H1 (cell line): ENCODE results near the gene ARHGAP24. TPM values are rescaled to one million over a fixed set of nuclear protein-coding genes. Genes with fewer than 3 reads are reported as not detected.

Experiments
- CTCF ChIA-PET: fragments of 300-600 bp; sonication (Branson Sonifier 250); formaldehyde crosslinking; loops from one replicate; lab custom pipeline; 2021; ENCODE audit not compliant: partially characterized antibody; lab: Charles Lee
- POLR2A ChIA-PET: fragments of 300-600 bp; sonication (Branson Sonifier 250); formaldehyde crosslinking; loops from one replicate; lab custom pipeline; 2021; ENCODE audit warnings: inconsistent platforms; ENCODE audit not compliant: partially characterized antibody; lab: Charles Lee
- DNase-seq, 2 experiments: peaks; one replicate each; pipeline versions ENCODE4 v3.0.0 to v3.0.0-alpha.2; 2010 to 2022; ENCODE audit warnings: low spot score in 2 of 2, low read depth in 1 of 2, mixed read lengths in 1 of 2
- FAIRE-seq: peaks from 2 replicates; lab custom pipeline; 2011; peaks lifted over from hg19 to GRCh38; lab: Jason Lieb, UNC
- H2AFZ ChIP-seq: 2 replicates; pipeline ENCODE4 v1.8.1; 2012; ENCODE audit warnings: low read length, inconsistent platforms
- H2AK5ac ChIP-seq: 2 replicates; pipeline ENCODE4 v1.6.1; 2013; ENCODE audit warnings: low read depth, low read length
- H2BK120ac ChIP-seq: replicated peaks from 2 replicates; pipeline ENCODE3; 2013; ENCODE audit warnings: low read depth, low read length, inconsistent platforms
- H2BK12ac ChIP-seq: 2 replicates; pipeline ENCODE4 v1.6.1; 2013; ENCODE audit warnings: low read depth, low read length
- H2BK15ac ChIP-seq: 2 replicates; pipeline ENCODE4 v1.6.1; 2013; ENCODE audit warnings: low read length
- H2BK20ac ChIP-seq: 2 replicates; pipeline ENCODE4 v1.6.1; 2013; ENCODE audit warnings: low read length
- H2BK5ac ChIP-seq: 2 replicates; pipeline ENCODE4 v1.6.1; 2013; ENCODE audit warnings: low read depth, low read length
- H3K14ac ChIP-seq: 2 replicates; pipeline ENCODE4 v1.6.1; 2013; ENCODE audit warnings: inconsistent platforms; ENCODE audit not compliant: insufficient read length
- H3K18ac ChIP-seq: 2 replicates; pipeline ENCODE4 v1.6.1; 2013; ENCODE audit warnings: low read length; ENCODE audit errors: extremely low read depth
- H3K23ac ChIP-seq: 2 replicates; pipeline ENCODE4 v1.6.1; 2013; ENCODE audit warnings: inconsistent platforms; ENCODE audit not compliant: insufficient read length
- H3K23me2 ChIP-seq: 2 replicates; pipeline ENCODE4 v1.6.1; 2013; ENCODE audit warnings: low read depth, low read length
- H3K27ac ChIP-seq: 2 replicates; pipeline ENCODE4 v1.6.1; 2011; ENCODE audit warnings: low read depth, low read length, inconsistent platforms
- H3K27me3 ChIP-seq, 4 experiments: replicated peaks in 1 of 4; 1 replicate in 1 of 4; 2 replicates in 3 of 4; pipeline versions ENCODE4 v1.6.1 to v1.8.1; 2011 to 2013; ENCODE audit warnings: low read length in 3 of 4, mild to moderate bottlenecking in 3 of 4, inconsistent platforms in 2 of 4, mixed read lengths in 2 of 4, moderate library complexity in 1 of 4; ENCODE audit not compliant: control insufficient read depth in 3 of 4, insufficient read depth in 3 of 4; ENCODE audit errors: extremely low read depth in 1 of 4
- H3K36me3 ChIP-seq, 4 experiments: 2 replicates each; pipeline versions ENCODE4 v1.6.1 to v1.8.1; 2011 to 2013; ENCODE audit warnings: mild to moderate bottlenecking in 4 of 4, low read length in 3 of 4, moderate library complexity in 2 of 4, control low read depth in 1 of 4, inconsistent platforms in 1 of 4; ENCODE audit not compliant: insufficient read depth in 4 of 4, control insufficient read depth in 2 of 4
- H3K4ac ChIP-seq: replicated peaks from 2 replicates; pipeline ENCODE3; 2013; ENCODE audit warnings: low read length, low read depth, mixed read lengths, inconsistent platforms; ENCODE audit not compliant: insufficient read length
- H3K4me1 ChIP-seq, 4 experiments: replicated peaks in 1 of 4; 1 replicate in 1 of 4; 2 replicates in 3 of 4; pipeline versions ENCODE4 v1.6.1 to v1.8.1; 2011 to 2013; ENCODE audit warnings: low read length in 3 of 4, inconsistent platforms in 2 of 4, mixed read lengths in 1 of 4; ENCODE audit not compliant: insufficient read depth in 4 of 4, control insufficient read depth in 3 of 4
- H3K4me2 ChIP-seq, 2 experiments: 2 replicates each; pipeline versions ENCODE4 v1.6.1 to v1.8.1; 2011 to 2013; ENCODE audit warnings: low read depth in 2 of 2, low read length in 2 of 2, control low read depth in 1 of 2, inconsistent platforms in 1 of 2, mild to moderate bottlenecking in 1 of 2; ENCODE audit not compliant: insufficient read depth in 1 of 2
- H3K4me3 ChIP-seq, 4 experiments: fragments of 200-600, 300-600 bp in 1 of 4; sonication (generic), shearing (Covaris generic), sonication (Bioruptor Twin) in 1 of 4; 2 replicates each; pipeline versions ENCODE4 v1.5.1 to v1.8.1; 2011 to 2016; ENCODE audit warnings: low read length in 4 of 4, low read depth in 3 of 4, control low read depth in 2 of 4, inconsistent platforms in 2 of 4, mild to moderate bottlenecking in 2 of 4, mixed read lengths in 1 of 4, moderate library complexity in 1 of 4; ENCODE audit not compliant: insufficient read depth in 2 of 4; ENCODE audit errors: extremely low read depth in 1 of 4
- H3K56ac ChIP-seq: replicated peaks from 2 replicates; pipeline ENCODE3; 2013; ENCODE audit warnings: low read depth, mild to moderate bottlenecking, mixed read lengths, low read length, inconsistent platforms; ENCODE audit not compliant: insufficient read length
- H3K79me1 ChIP-seq: 2 replicates; pipeline ENCODE4 v1.6.1; 2013; ENCODE audit warnings: low read depth, low read length, control low read depth
- H3K79me2 ChIP-seq, 2 experiments: 2 replicates each; pipeline versions ENCODE4 v1.6.1 to v1.8.1; 2012 to 2013; ENCODE audit warnings: low read length in 2 of 2, mild to moderate bottlenecking in 2 of 2, inconsistent platforms in 1 of 2; ENCODE audit not compliant: insufficient read depth in 2 of 2, control insufficient read depth in 1 of 2
- H3K9ac ChIP-seq, 4 experiments: replicated peaks in 1 of 4; 1 replicate in 1 of 4; 2 replicates in 3 of 4; pipeline versions ENCODE4 v1.6.1 to v1.8.1; 2011 to 2013; ENCODE audit warnings: low read depth in 3 of 4, low read length in 3 of 4, control low read depth in 2 of 4, mild to moderate bottlenecking in 2 of 4, moderate library complexity in 2 of 4, inconsistent platforms in 1 of 4; ENCODE audit errors: extremely low read depth in 1 of 4
- H3K9me3 ChIP-seq, 2 experiments: 2 replicates each; pipeline versions ENCODE4 v1.6.1 to v1.8.1; 2012 to 2013; ENCODE audit warnings: mild to moderate bottlenecking in 2 of 2, moderate library complexity in 2 of 2, control low read depth in 1 of 2, inconsistent platforms in 1 of 2, low read depth in 1 of 2, low read length in 1 of 2, mixed read lengths in 1 of 2; ENCODE audit not compliant: insufficient read depth in 2 of 2
- H4K20me1 ChIP-seq, 2 experiments: replicated peaks in 1 of 2; 2 replicates each; pipeline versions ENCODE3 to v1.8.1; 2011 to 2013; ENCODE audit warnings: inconsistent platforms in 2 of 2, low read length in 2 of 2, mild to moderate bottlenecking in 1 of 2; ENCODE audit not compliant: insufficient read depth in 2 of 2, control insufficient read depth in 1 of 2
- H4K5ac ChIP-seq: 2 replicates; pipeline ENCODE4 v1.6.1; 2013; ENCODE audit warnings: low read length, low read depth, mixed read lengths, inconsistent platforms; ENCODE audit not compliant: insufficient read length
- H4K8ac ChIP-seq: 2 replicates; pipeline ENCODE4 v1.8.0; 2013; ENCODE audit warnings: mild to moderate bottlenecking, moderate library complexity, low read length, inconsistent platforms; ENCODE audit not compliant: insufficient read depth; ENCODE audit errors: extremely low read depth
- H4K91ac ChIP-seq: replicated peaks from 2 replicates; pipeline ENCODE3; 2013; ENCODE audit warnings: low read length, mixed read lengths, inconsistent platforms; ENCODE audit not compliant: insufficient read length
- BCL11A ChIP-seq, 2 experiments: IDR thresholded peaks; one replicate each; pipeline ENCODE4 v1.6.1; 2011; ENCODE audit warnings: low read depth in 2 of 2, low read length in 2 of 2, mild to moderate bottlenecking in 2 of 2
- CEBPB ChIP-seq: IDR thresholded peaks from 2 replicates; pipeline ENCODE4 v1.6.1; 2012; ENCODE audit warnings: low read depth, low read length
- CHD2 ChIP-seq: IDR thresholded peaks from 2 replicates; pipeline ENCODE4 v1.6.1; 2012; ENCODE audit warnings: low read length, improper control_type of control experiment
- E2F6 ChIP-seq: IDR thresholded peaks from 2 replicates; pipeline ENCODE4 v1.6.1; 2012; ENCODE audit warnings: inconsistent platforms
- EZH2 ChIP-seq: fragments of 200-600 bp; sonication (generic); IDR thresholded peaks from 2 replicates; pipeline ENCODE4 v1.7.1; 2012; ENCODE audit warnings: low read depth, mild to moderate bottlenecking, moderate library complexity, low read length, inconsistent platforms; ENCODE audit not compliant: severe bottlenecking
- HDAC6 ChIP-seq: IDR thresholded peaks from one replicate; pipeline ENCODE4 v1.7.1; 2012; ENCODE audit warnings: low read depth, mild to moderate bottlenecking, inconsistent platforms, low read length, moderate library complexity
- PHF8 ChIP-seq: fragments of 200-600 bp; sonication (generic); conservative IDR thresholded peaks from 2 replicates; pipeline ENCODE4 v1.7.1; 2012; ENCODE audit warnings: low read depth, mild to moderate bottlenecking, inconsistent platforms, low read length, moderate library complexity
- POLR2A ChIP-seq, 2 experiments: IDR thresholded peaks; 1 replicate in 1 of 2; 2 replicates in 1 of 2; pipeline ENCODE4 v1.6.1; 2011; ENCODE audit warnings: low read depth in 2 of 2, low read length in 2 of 2, mild to moderate bottlenecking in 2 of 2; ENCODE audit errors: control extremely low read depth in 1 of 2
- POLR2AphosphoS5 ChIP-seq: IDR thresholded peaks from 2 replicates; pipeline ENCODE4 v1.6.1; 2011; ENCODE audit warnings: low read depth, low read length
- SIN3A ChIP-seq, 2 experiments: IDR thresholded peaks in 1 of 2; conservative IDR thresholded peaks in 1 of 2; 2 replicates each; pipeline ENCODE4 v1.6.1; 2011 to 2012; ENCODE audit warnings: low read length in 2 of 2, improper control_type of control experiment in 1 of 2, low read depth in 1 of 2, mild to moderate bottlenecking in 1 of 2
- SP4 ChIP-seq: IDR thresholded peaks from 2 replicates; pipeline ENCODE4 v1.6.1; 2012; ENCODE audit warnings: low read length, inconsistent platforms
- SUZ12 ChIP-seq: fragments of 200-600 bp; sonication (generic); IDR thresholded peaks from 2 replicates; pipeline ENCODE4 v1.6.1; 2012; ENCODE audit warnings: mild to moderate bottlenecking, inconsistent platforms, low read length, moderate library complexity, mixed read lengths
- TEAD4 ChIP-seq: IDR thresholded peaks from 2 replicates; pipeline ENCODE4 v1.6.1; 2012; ENCODE audit warnings: low read depth, low read length, inconsistent platforms, mixed read lengths
- WGBS, 2 experiments: shearing (Covaris generic) in 1 of 2; methylation state at CpG; one replicate each; pipeline versions ENCODE4 v1.1.6 to v1.1.7; 2013 to 2015; ENCODE audit warnings: low lambda C conversion rate in 2 of 2, mixed read lengths in 2 of 2, inconsistent platforms in 1 of 2, low coverage in 1 of 2, missing lambda C conversion rate in 1 of 2; ENCODE audit not compliant: insufficient replicate concordance in 2 of 2, insufficient coverage in 1 of 2, insufficient read length in 1 of 2; ENCODE audit errors: extremely low coverage in 1 of 2, missing lambda C conversion rate in 1 of 2; 5-methylcytosine and 5-hydroxymethylcytosine counted together
- polyA plus RNA-seq, 7 experiments: library from polyadenylated mRNA; depleted of rRNA in 3 of 7; stranded (reverse) in 5 of 7; unstranded in 2 of 7; fragments of >200 nt in 5 of 7; fragments of 200-250 nt in 2 of 7; gene quantifications; 1 replicate in 5 of 7; 2 replicates in 1 of 7; 4 replicates in 1 of 7; pipeline versions ENCODE4 v1.2.1 to v1.2.3, GENCODE V29; 2011 to 2013; ENCODE audit warnings: missing spikeins in 2 of 7, mixed read lengths in 2 of 7
- total RNA-seq: library from RNA; stranded (reverse); fragmentation: NEBNext Ultra II Directional; extraction: Animal tissue kit (Norgen Biotek cat#: 25700); gene quantifications from 2 replicates; pipeline ENCODE4 v1.2.1, GENCODE V29; 2021

The ARHGAP24 gene
- total and polyA plus RNA-seq, 2 of the 8 experiments (the other 6 are each of a cell fraction or from before 2014, with no cell fraction given) = 0.08 to 0.50 TPM

GRCh38 chr4:85780664-85781063, 305.7 kb downstream of the ARHGAP24 start:
- no peak overlapping the region for H3K23ac ChIP-seq
- WGBS, 2 experiments = 86% methylated on average over 3 of the region's 3 CpGs; no CpG with 5 or more reads in 1 of the 2 experiments
- no peak overlapping the region for H2AK5ac ChIP-seq
- no peak overlapping the region for H4K8ac ChIP-seq
- DNase-seq = no peak
- H3K79me2 ChIP-seq = no peaks in the 10 kb centered on the region
- no peaks in the 10 kb centered on the region for H4K20me1 ChIP-seq
- no peak overlapping the region for H4K91ac ChIP-seq
- H3K4ac ChIP-seq = no peak overlapping the region
- H3K27me3 ChIP-seq = no peaks in the 10 kb centered on the region
- no peak overlapping the region for H3K27ac ChIP-seq
- H3K4me2 ChIP-seq = no peak overlapping the region
- no peaks in the 10 kb centered on the region for H3K4me1 ChIP-seq
- TF ChIP-seq BCL11A (IDR thresholded peaks at IDR 0.05; ENCODE audit: low read depth in 2 of 2, low read length in 2 of 2) = no peak
- TF ChIP-seq PHF8 = no peak
- no peak for TF ChIP-seq POLR2A (IDR thresholded peaks at IDR 0.05; ENCODE audit: control extremely low read depth in 1 of 2, low read depth in 2 of 2, low read length in 2 of 2)
- TF ChIP-seq TEAD4 = no peak
- TF ChIP-seq EZH2 = no peak
- TF ChIP-seq SIN3A (conservative IDR thresholded peaks at IDR 0.05 in 1 of 2, IDR thresholded peaks at IDR 0.05 in 1 of 2; ENCODE audit: low read depth in 1 of 2, low read length in 2 of 2) = no peak
- TF ChIP-seq SP4 = no peak
- no peak for TF ChIP-seq SUZ12
- no peak for TF ChIP-seq E2F6
- TF ChIP-seq POLR2AphosphoS5 = no peak
- TF ChIP-seq HDAC6 = no peak
- no peak for TF ChIP-seq CHD2
- no peak for TF ChIP-seq CEBPB
- ChIA-PET CTCF (interaction anchor here (2.2 kb wide), 1 partner anchor 263 kb away, joined by 6 read pairs; no protein-coding TSS in a partner anchor), POLR2A (no interaction called here)
- H2BK120ac ChIP-seq = no peak overlapping the region
- no peak overlapping the region for H2BK5ac ChIP-seq
- no peak overlapping the region for H4K5ac ChIP-seq
- H3K14ac ChIP-seq = no peak overlapping the region
- no peaks in the 10 kb centered on the region for H3K79me1 ChIP-seq
- H3K18ac ChIP-seq = no peak overlapping the region
- no peaks in the 10 kb centered on the region for H3K36me3 ChIP-seq
- H3K56ac ChIP-seq = no peak overlapping the region
- H3K23me2 ChIP-seq = no peaks in the 10 kb centered on the region
- no peak overlapping the region for H2BK20ac ChIP-seq
- no peak overlapping the region for H3K4me3 ChIP-seq
- no peak overlapping the region for H2BK15ac ChIP-seq
- no peak overlapping the region for H2AFZ ChIP-seq
- no peak overlapping the region for H2BK12ac ChIP-seq
- no peak for FAIRE-seq
- no peak overlapping the region for H3K9ac ChIP-seq
- no peaks in the 10 kb centered on the region for H3K9me3 ChIP-seq
